SJCRH30 (cell line): Measurements from ENCODE around the gene CFAP107. TPM values are rescaled to one million over a fixed set of nuclear protein-coding genes. Genes with fewer than 3 reads are reported as not detected.

Experiments used
- DNase-seq, 2 experiments: peaks; one replicate each; pipeline ENCODE4 v3.0.0-alpha.2; 2015 to 2020
- H3K27ac ChIP-seq: fragments of 250-450 bp; sonication (Bioruptor Pico); 2 replicates; pipeline ENCODE4 v1.5.1; 2020; ENCODE audit warnings: mild to moderate bottlenecking, moderate library complexity
- H3K27me3 ChIP-seq: fragments of 250-450 bp; sonication (Bioruptor Pico); 2 replicates; pipeline ENCODE4 v1.5.1; 2020; ENCODE audit warnings: mild to moderate bottlenecking, moderate library complexity
- H3K36me3 ChIP-seq: fragments of 250-450 bp; sonication (Bioruptor Pico); 2 replicates; pipeline ENCODE4 v1.5.1; 2020; ENCODE audit warnings: mild to moderate bottlenecking, moderate library complexity
- H3K4me1 ChIP-seq: fragments of 250-450 bp; sonication (Bioruptor Pico); 2 replicates; pipeline ENCODE4 v1.5.1; 2020; ENCODE audit warnings: mild to moderate bottlenecking, moderate library complexity
- H3K4me3 ChIP-seq: fragments of 250-450 bp; sonication (Bioruptor Pico); 2 replicates; pipeline ENCODE4 v1.5.1; 2020; ENCODE audit warnings: mild to moderate bottlenecking, moderate library complexity
- H3K9me3 ChIP-seq: fragments of 250-450 bp; sonication (Bioruptor Pico); replicated peaks from 2 replicates; pipeline ENCODE4 v1.5.1; 2020; ENCODE audit warnings: mild to moderate bottlenecking, moderate library complexity
- total RNA-seq: library from RNA; depleted of rRNA; stranded (reverse); fragments of >200 nt; shearing (Covaris generic); gene quantifications from 2 replicates; pipeline ENCODE4 v1.2.3, GENCODE V29; 2014

CFAP107 gene
- total RNA-seq, 1 experiment from 2014 or later: not detected

DNA sequence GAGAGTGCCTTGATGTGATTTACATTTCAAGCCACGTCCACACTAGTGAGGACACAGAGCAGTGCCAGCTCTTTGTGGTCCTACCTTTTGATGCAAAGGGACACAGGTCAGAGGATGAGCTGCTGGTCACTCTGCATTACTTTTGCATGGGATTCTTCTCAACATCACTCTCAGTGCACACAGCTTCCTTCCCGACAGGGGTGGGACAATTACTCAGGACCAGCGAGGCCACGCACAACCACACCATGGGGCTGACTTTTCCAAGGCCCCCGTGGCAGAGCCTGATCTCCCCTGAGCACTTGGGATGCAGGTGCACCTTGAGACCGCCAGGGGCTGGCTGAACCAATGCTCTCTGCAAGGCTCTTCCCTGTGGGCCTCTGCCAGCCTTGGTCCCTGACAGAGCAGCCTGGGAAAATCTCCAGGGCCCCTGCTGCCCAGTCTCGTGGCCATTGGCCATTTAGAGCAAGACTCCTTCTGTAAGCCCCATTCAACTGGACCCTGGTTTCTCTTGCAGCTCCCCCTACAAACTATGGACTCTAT is 14.3 kb downstream of the CFAP107 start:
- peak in 1 of 2 experiments; percentile 8 for DNase-seq
- Histone ChIP-seq H3K4me3 (no peak overlapping the region), H3K27me3 (peaks cover 8% of the 10 kb centered on the region; the same call in 1 of the 2 replicates)

DNA sequence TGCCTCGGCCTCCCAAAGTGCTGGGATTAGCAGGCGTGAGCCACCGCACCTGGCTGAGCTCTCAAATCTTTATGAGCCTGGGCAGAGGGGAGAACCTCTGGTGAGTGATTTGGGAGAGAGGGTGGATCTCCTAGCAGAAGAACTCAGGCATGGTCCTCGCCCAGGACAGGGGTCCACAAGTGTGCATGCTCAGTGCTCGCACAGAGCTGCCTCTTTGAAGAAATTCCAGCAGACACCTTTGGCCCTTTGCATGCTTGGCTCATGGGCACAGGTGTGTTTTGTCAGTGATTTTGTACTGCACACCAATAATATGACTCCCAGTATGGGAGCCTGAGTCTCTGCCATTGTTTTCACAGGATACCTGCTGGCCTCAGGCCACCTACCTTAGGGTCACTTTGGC is 15.8 kb downstream of the CFAP107 start:
- Histone ChIP-seq H3K4me3 (no peak overlapping the region), H3K9me3 (no peaks in the 10 kb centered on the region), H3K27me3 (peaks cover 8% of the 10 kb centered on the region; the same call in 1 of the 2 replicates), H3K27ac (no peak overlapping the region), H3K4me1 (no peaks in the 10 kb centered on the region), H3K36me3 (no peaks in the 10 kb centered on the region)
- no peak for DNase-seq

More for the DNA sequence above, 14.3 kb downstream of the CFAP107 start:
- Histone ChIP-seq H3K27ac (no peak overlapping the region), H3K4me1 (no peaks in the 10 kb centered on the region), H3K9me3 (no peaks in the 10 kb centered on the region), H3K36me3 (no peaks in the 10 kb centered on the region)

DNA sequence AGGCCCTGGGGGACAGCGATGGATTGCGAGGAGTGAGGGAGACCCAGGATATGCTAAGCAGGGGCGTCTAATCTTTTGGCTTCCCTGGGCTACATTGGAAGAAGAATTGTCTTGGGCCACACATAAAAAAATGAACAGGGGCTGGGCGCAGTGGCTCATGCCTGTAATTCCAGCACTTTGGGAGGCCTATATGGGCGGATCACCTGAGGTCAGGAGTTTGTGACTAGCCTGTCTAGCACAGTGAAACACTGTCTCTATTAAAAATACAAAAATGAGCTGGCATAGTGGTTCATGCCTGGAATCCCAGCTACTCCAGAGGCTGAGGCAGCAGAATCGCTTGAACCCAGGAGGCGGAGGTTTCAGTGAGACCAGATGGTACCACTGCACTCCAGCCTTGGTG is 16.8 kb downstream of the CFAP107 start:
- no peaks in the 10 kb centered on the region for H3K4me1 ChIP-seq
- H3K4me3 ChIP-seq: no peak overlapping the region
- peaks cover 2% of the 10 kb centered on the region; the same call in 1 of the 2 replicates for H3K27me3 ChIP-seq
- no peak for DNase-seq
- no peaks in the 10 kb centered on the region for H3K9me3 ChIP-seq
- H3K27ac ChIP-seq: no peak overlapping the region
- no peaks in the 10 kb centered on the region for H3K36me3 ChIP-seq

DNA sequence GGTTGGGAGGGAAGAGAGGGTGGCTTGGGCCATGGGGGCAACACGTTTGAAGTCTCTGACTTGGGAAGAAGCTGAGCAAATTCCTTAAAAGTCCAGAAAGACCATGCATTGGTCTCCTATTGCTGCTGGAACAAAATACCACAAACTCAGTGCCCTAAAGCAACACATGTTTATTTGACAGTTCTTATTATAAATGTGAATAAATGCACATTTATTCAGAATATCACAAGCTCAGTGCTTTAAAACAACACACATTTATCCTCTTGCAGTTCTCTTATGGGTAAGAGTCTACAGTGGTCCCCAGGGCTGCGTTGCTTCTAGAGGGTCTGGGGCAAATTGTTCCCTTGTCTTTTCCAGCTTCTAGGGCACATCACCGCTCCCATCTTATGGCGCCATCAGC is 17.5 kb downstream of the CFAP107 start:
- no peaks in the 10 kb centered on the region for H3K27me3 ChIP-seq
- no peaks in the 10 kb centered on the region for H3K4me1 ChIP-seq
- no peak overlapping the region for H3K4me3 ChIP-seq
- no peak overlapping the region for H3K27ac ChIP-seq
- H3K9me3 ChIP-seq: no peaks in the 10 kb centered on the region
- DNase-seq: no peak
- no peaks in the 10 kb centered on the region for H3K36me3 ChIP-seq

DNA sequence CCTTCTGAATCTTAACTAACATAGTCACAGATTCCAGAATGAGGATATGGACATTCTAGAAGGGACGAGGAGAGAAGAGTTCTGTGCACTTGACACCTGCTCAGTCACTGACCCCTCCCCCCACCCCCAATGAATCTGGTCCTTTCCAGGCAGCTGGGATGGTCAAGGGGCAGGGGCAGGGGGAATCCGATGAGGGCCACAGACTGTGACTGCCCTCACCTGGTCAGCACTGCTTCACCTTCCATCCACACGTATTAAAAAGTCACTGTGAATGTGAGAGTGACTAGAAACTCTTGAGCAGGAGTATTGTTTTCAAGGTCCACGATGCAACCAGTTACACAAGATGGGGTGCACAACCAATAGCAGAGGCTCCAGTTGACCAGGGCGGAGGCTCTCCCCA is 18.0 kb downstream of the CFAP107 start:
- no peak overlapping the region for H3K27ac ChIP-seq
- H3K36me3 ChIP-seq: no peaks in the 10 kb centered on the region
- H3K4me1 ChIP-seq: no peaks in the 10 kb centered on the region
- H3K27me3 ChIP-seq: no peaks in the 10 kb centered on the region
- H3K9me3 ChIP-seq: no peaks in the 10 kb centered on the region
- DNase-seq: no peak
- no peak overlapping the region for H3K4me3 ChIP-seq

DNA sequence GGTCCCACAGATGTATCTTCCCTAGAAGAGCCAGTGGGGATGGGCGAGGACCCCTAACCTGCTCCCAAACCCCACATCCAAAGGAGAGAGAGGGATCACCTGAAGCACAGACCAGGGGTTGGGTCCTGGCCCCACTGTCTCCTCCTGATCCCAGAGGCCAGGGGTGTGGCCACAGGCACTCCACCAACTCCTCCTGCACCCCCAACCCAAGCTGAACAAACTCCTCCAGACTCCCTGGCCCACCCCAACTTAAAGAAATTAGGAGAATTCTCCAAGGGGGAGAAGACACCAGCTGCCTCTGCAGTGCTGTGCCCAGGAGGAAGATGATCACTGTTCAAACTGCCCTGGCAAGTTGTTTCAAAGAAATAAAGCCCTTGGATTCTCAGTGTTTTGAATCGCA is 23.0 kb downstream of the CFAP107 start:
- no peak for DNase-seq
- Histone ChIP-seq H3K27ac (no peak overlapping the region), H3K4me3 (no peak overlapping the region), H3K27me3 (peaks cover 9% of the 10 kb centered on the region; the same call in 1 of the 2 replicates), H3K9me3 (no peaks in the 10 kb centered on the region), H3K4me1 (no peaks in the 10 kb centered on the region), H3K36me3 (no peaks in the 10 kb centered on the region)

DNA sequence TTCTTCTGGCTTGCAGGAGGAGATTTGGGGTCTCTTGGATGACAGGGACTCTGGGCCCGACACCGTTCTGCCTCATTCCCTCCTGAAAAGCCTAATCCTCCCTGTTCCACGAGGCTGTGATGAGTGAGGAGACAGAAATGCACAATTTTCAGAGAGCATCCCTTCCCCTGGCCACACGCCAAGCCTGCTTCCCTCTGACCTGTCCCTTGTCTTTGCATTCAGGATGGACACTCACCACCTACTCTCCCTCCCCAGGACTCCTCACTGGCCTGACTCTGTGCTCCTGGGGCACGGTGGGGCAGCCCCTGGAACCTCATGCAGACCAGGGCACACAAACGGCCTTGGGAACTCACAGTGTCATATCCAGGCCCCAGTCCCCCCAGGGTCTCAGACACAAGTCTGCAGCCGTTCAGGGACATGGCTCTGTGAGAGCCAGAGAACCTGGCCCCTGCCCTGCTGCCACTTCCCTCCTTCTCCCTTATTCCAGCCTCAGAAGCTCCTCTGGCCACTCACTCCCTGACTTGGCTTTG is 24.0 kb downstream of the CFAP107 start:
- H3K9me3 ChIP-seq: no peaks in the 10 kb centered on the region
- no peak overlapping the region for H3K4me3 ChIP-seq
- no peak overlapping the region for H3K27ac ChIP-seq
- no peak for DNase-seq
- H3K36me3 ChIP-seq: no peaks in the 10 kb centered on the region
- no peaks in the 10 kb centered on the region for H3K4me1 ChIP-seq
- peaks cover 11% of the 10 kb centered on the region; the same call in 1 of the 2 replicates for H3K27me3 ChIP-seq

DNA sequence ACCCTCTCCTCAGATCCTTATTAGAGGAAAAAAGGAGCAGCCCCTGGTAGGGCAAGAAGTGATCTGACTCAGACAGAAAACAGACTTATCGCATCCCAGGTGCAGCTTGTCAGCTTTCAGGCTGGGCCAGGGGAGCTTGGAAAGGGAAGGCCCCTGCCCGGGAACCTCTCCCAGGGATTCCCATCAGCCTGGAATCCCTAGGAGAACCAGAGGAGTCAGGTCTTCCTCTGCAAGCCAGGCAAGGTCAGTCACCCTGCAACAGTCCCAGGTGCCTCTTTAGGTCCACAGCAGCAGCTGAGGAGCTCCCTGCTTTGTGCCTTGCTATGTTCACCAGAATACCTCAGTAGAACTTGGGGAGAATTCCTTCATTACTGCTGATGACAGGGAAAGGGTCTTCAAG is 24.6 kb downstream of the CFAP107 start:
- Histone ChIP-seq H3K27me3 (peaks cover 11% of the 10 kb centered on the region; the same call in 1 of the 2 replicates), H3K9me3 (no peaks in the 10 kb centered on the region), H3K4me3 (no peak overlapping the region), H3K36me3 (no peaks in the 10 kb centered on the region), H3K27ac (no peak overlapping the region), H3K4me1 (no peaks in the 10 kb centered on the region)
- DNase-seq: no peak

DNA sequence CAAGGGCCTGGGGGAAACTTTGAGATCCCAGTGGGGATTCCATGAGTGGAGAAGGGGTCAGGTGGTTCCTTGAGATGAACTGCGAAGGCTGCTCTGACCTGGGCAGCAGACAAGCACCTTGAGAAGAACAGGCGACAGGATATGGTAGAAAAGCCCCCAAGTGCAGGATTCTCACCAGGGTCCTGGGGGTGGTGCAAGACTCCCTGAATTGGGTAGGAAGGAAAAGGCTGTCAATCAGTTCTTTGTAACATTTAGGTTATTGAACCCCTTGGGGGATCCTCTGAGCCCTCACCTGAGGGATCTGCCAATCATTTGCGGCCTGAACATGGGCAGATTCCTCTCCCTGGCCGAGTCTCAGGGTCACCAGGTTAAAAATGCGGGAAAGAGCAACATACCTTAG is 25.2 kb downstream of the CFAP107 start:
- Histone ChIP-seq H3K4me1 (no peaks in the 10 kb centered on the region), H3K4me3 (no peak overlapping the region), H3K36me3 (no peaks in the 10 kb centered on the region), H3K27me3 (peaks cover 11% of the 10 kb centered on the region; the same call in 1 of the 2 replicates), H3K9me3 (no peaks in the 10 kb centered on the region), H3K27ac (no peak overlapping the region)
- DNase-seq: no peak

DNA sequence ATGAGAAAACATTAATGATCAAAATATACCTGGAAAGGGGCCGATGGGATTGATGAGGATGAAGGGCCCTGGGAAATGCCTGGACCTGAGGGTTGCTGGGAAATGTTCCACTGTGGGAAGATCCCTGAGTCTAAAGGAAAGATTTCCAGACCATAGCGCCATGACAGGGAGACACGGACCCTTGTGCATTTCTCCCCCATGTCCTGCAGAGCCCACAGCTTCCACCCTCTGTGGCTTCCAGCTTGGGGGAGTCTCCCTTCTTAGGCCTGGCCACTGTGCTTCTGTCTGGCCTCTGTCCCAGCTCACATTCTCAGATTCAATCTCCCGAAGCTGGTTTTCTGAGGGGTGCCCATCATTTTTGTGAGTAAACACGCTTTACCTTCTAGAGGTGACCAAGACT is 26.5 kb downstream of the CFAP107 start:
- Histone ChIP-seq H3K9me3 (no peaks in the 10 kb centered on the region), H3K27ac (no peak overlapping the region), H3K27me3 (peaks cover 11% of the 10 kb centered on the region; the same call in 1 of the 2 replicates), H3K4me1 (no peaks in the 10 kb centered on the region), H3K36me3 (no peaks in the 10 kb centered on the region), H3K4me3 (no peak overlapping the region)
- DNase-seq: no peak

DNA sequence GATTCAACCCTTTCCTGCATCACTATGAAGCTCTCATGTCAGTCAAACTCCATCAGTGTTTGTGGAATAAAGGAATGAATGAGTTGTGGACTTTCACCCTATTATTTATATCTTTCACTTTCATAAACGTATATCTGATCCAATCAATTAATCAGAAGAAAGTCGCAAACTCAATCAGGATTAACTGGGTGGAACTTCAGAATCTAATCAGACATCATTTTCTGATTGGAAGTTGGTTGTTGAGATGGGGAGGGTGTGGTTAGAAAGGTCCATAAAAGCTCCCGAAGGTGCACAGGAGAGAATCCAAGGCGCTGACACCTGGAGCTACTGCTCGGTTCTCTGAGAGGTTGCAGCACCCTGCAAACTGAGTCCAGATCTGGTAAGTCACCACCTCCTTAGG is 27.4 kb downstream of the CFAP107 start, which contains the start of gene PRAMEF12:
TSS of gene PRAMEF12 (plus strand) at position 301 of the 400 bp plus-strand sequence. CDS start 1,130 bp downstream, outside the sequence.
- no peak within 1 kb of the TSS for H3K27ac ChIP-seq
- H3K4me3 ChIP-seq: no peak within 1 kb of the TSS
- no peaks in the 10 kb centered on the region for H3K36me3 ChIP-seq
- DNase-seq: no peak
- peaks cover 11% of the 10 kb centered on the region; the same call in 1 of the 2 replicates for H3K27me3 ChIP-seq
- H3K4me1 ChIP-seq: no peaks in the 10 kb centered on the region
- no peaks in the 10 kb centered on the region for H3K9me3 ChIP-seq

DNA sequence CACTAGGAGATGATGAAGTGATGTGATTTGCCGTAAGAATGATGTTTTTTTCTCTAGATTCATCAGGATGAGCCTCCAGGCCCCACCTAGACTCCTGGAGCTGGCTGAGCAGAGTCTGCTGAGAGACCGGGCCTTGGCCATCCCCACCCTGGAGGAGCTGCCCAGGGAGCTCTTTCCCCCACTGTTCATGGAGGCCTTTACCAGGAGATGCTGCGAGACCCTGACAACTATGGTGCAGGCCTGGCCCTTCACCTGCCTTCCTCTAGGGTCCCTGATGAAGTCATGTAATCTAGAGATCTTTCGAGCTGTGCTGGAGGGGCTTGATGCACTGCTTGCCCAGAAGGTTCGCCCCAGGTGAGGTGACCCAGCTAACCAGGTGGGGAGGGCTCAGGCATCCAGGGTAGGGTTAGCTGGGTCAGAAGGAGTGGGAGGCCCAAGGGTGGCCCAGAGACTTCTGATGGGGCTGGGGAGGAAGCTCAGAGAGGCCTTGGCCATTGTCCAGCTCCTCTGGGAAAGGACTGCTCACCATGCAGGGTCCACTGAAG is 28.9 kb downstream of the CFAP107 start:
- Histone ChIP-seq H3K9me3 (no peaks in the 10 kb centered on the region), H3K27me3 (peaks cover 11% of the 10 kb centered on the region; the same call in 1 of the 2 replicates), H3K36me3 (no peaks in the 10 kb centered on the region), H3K27ac (no peak overlapping the region), H3K4me3 (no peak overlapping the region), H3K4me1 (no peaks in the 10 kb centered on the region)
- no peak for DNase-seq

DNA sequence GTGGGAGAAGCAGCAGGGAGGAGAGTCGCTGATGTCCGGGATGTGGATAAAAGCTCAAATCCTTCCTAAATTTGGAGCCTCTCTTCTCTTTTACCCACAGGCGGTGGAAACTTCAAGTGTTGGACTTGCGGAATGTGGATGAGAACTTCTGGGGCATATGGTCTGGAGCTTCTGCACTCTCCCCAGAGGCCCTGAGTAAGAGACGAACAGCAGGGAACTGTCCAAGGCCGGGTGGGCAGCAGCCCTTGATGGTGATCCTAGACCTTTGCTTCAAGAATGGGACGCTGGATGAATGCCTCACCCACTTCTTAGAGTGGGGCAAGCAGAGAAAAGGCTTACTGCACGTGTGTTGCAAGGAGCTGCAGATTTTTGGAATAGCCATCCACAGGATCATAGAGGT is 29.4 kb downstream of the CFAP107 start:
- DNase-seq: no peak
- H3K4me3 ChIP-seq: no peak overlapping the region
- peaks cover 11% of the 10 kb centered on the region; the same call in 1 of the 2 replicates for H3K27me3 ChIP-seq
- no peaks in the 10 kb centered on the region for H3K9me3 ChIP-seq
- H3K36me3 ChIP-seq: no peaks in the 10 kb centered on the region
- H3K4me1 ChIP-seq: no peaks in the 10 kb centered on the region
- no peak overlapping the region for H3K27ac ChIP-seq

DNA sequence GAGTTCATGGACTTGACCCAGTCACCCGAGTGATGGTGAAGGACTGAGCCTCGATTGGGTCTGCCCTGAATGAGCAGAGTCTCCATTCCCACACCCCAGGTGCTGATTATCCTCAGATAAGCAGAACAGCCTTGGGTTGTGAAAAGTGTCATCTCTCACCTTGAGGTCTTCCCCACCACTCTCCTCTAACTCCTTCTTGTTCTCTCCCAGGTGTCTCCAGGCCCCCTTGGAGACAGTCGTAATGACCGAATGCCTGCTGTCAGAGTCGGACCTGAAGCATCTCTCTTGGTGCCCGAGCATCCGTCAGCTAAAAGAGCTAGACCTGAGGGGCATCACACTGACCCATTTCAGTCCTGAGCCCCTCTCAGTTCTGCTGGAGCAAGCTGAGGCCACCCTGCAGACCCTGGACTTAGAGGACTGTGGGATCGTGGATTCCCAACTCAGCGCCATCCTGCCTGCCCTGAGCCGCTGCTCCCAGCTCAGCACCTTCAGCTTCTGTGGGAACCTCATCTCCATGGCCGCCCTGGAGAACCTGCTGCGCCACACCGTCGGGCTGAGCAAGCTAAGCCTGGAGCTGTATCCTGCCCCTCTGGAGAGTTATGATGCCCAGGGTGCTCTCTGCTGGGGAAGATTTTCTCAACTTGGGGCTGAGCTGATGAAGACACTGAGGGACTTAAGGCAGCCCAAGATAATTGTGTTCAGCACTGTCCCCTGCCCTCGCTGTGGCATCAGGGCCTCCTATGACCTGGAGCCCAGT is 31.0 kb downstream of the CFAP107 start:
- H3K36me3 ChIP-seq: no peaks in the 10 kb centered on the region
- no peak overlapping the region for H3K4me3 ChIP-seq
- H3K27ac ChIP-seq: no peak overlapping the region
- peaks cover 6% of the 10 kb centered on the region; the same call in 1 of the 2 replicates for H3K27me3 ChIP-seq
- H3K9me3 ChIP-seq: no peaks in the 10 kb centered on the region
- DNase-seq: no peak
- H3K4me1 ChIP-seq: no peaks in the 10 kb centered on the region

DNA sequence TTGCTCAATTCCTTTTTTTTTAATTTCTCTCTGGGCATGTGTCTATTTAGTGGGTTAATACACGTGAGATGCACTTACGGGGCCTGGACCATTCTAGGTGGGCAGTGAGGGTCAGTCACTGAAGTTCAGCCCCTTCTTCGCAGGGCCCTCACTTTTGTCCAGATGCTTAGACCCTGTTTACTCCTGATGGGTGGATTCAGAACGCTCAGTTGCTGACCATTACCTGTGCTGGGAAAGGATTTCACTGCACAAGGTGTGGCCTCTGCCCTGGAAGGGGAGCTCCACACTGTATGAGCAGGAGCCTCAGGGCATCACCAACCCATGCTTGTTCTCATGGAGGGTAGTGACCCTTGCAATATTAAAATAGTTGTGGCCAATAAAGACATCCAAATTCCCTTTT is 32.1 kb downstream of the CFAP107 start:
- no peaks in the 10 kb centered on the region for H3K9me3 ChIP-seq
- H3K4me1 ChIP-seq: no peaks in the 10 kb centered on the region
- no peak overlapping the region for H3K27ac ChIP-seq
- H3K36me3 ChIP-seq: no peaks in the 10 kb centered on the region
- H3K4me3 ChIP-seq: no peak overlapping the region
- DNase-seq: no peak
- H3K27me3 ChIP-seq: peaks cover 6% of the 10 kb centered on the region; the same call in 1 of the 2 replicates
